Neural progenitor cell (in vitro differentiated cells): Measurements from ENCODE around the gene BMPR1A. TPM values are rescaled to one million over a fixed set of nuclear protein-coding genes. Genes with fewer than 3 reads are reported as not detected.

Experiments
- DNase-seq: peaks from one replicate; pipeline ENCODE4 v3.0.0-alpha.2; 2016; ENCODE audit warnings: low spot score
- H2AFZ ChIP-seq: fragments of 200-600 bp; sonication (generic); replicated peaks from 2 replicates; pipeline ENCODE4 v1.6.1; 2016; ENCODE audit warnings: antibody characterized with exemption
- H3F3A ChIP-seq: fragments of 200-600 bp; sonication (generic); 2 replicates; pipeline ENCODE4 v1.6.1; 2016; ENCODE audit warnings: antibody characterized with exemption, low read depth
- H3K27ac ChIP-seq: fragments of 200-600 bp; sonication (generic); 2 replicates; pipeline ENCODE4 v1.5.1; 2016; ENCODE audit warnings: mild to moderate bottlenecking
- H3K27me3 ChIP-seq: fragments of 200-600 bp; sonication (generic); 2 replicates; pipeline ENCODE4 v1.6.1; 2016; ENCODE audit warnings: mild to moderate bottlenecking, moderate library complexity
- H3K36me3 ChIP-seq: fragments of 200-600 bp; sonication (generic); 2 replicates; pipeline ENCODE4 v1.5.1; 2016
- H3K4me1 ChIP-seq: fragments of 200-600 bp; sonication (generic); 2 replicates; pipeline ENCODE4 v1.6.1; 2016; ENCODE audit warnings: mixed run types
- H3K4me2 ChIP-seq: fragments of 200-600 bp; sonication (generic); 2 replicates; pipeline ENCODE4 v1.6.1; 2016
- H3K4me3 ChIP-seq: fragments of 200-600 bp; sonication (generic); 2 replicates; pipeline ENCODE4 v1.5.1; 2016
- H3K79me2 ChIP-seq: fragments of 200-600 bp; sonication (generic); 2 replicates; pipeline ENCODE4 v1.6.1; 2016; ENCODE audit warnings: low read depth
- H3K9ac ChIP-seq: fragments of 200-600 bp; sonication (generic); 2 replicates; pipeline ENCODE4 v1.6.1; 2016
- H3K9me3 ChIP-seq: fragments of 200-600 bp; sonication (generic); 2 replicates; pipeline ENCODE4 v1.5.1; 2016; ENCODE audit warnings: low read depth
- H4K20me1 ChIP-seq: fragments of 200-600 bp; sonication (generic); 2 replicates; pipeline ENCODE4 v1.6.1; 2016; ENCODE audit warnings: low read depth
- H3K27ac Mint-ChIP-seq: 3 replicates; pipeline ENCODE4 v1.8.0; 2021; ENCODE audit warnings: mixed read lengths
- H3K27me3 Mint-ChIP-seq: 2 replicates; pipeline ENCODE4 v1.8.0; 2022; ENCODE audit warnings: low read depth, mild to moderate bottlenecking, inconsistent platforms, moderate library complexity, mixed read lengths; ENCODE audit not compliant: insufficient read depth
- H3K36me3 Mint-ChIP-seq: 3 replicates; pipeline ENCODE4 v1.8.0; 2021; ENCODE audit warnings: mixed read lengths
- H3K4me1 Mint-ChIP-seq: 3 replicates; pipeline ENCODE4 v1.8.0; 2021; ENCODE audit warnings: mixed read lengths
- H3K4me3 Mint-ChIP-seq: 3 replicates; pipeline ENCODE4 v1.8.0; 2021; ENCODE audit warnings: mild to moderate bottlenecking, moderate library complexity, mixed read lengths
- H3K9me3 Mint-ChIP-seq: 3 replicates; pipeline ENCODE4 v1.8.0; 2020; ENCODE audit warnings: mixed read lengths
- CTCF ChIP-seq: fragments of 200-600 bp; sonication (generic); IDR thresholded peaks from 2 replicates; pipeline ENCODE4 v1.5.1; 2017; ENCODE audit warnings: antibody characterized with exemption, mild to moderate bottlenecking
- EZH2 ChIP-seq: fragments of 200-600 bp; sonication (generic); IDR thresholded peaks from 2 replicates; pipeline ENCODE4 v1.6.1; 2017; ENCODE audit warnings: antibody characterized with exemption, mild to moderate bottlenecking, moderate library complexity
- EZH2phosphoT487 ChIP-seq: fragments of 200-600 bp; sonication (generic); IDR thresholded peaks from 2 replicates; pipeline ENCODE4 v1.6.1; 2017; ENCODE audit warnings: antibody characterized with exemption
- total RNA-seq: library from RNA; depleted of rRNA; stranded (reverse); fragments of >200 nt; gene quantifications from 2 replicates; pipeline ENCODE4 v1.2.3, GENCODE V29; 2015; ENCODE audit warnings: low replicate concordance

The BMPR1A gene
- total RNA-seq, 1 donor from 2014 or later: 76.2 TPM

- no peak overlapping the region for H2AFZ ChIP-seq
- no peaks in the 10 kb centered on the region for H3K9me3 Mint-ChIP-seq
- H3K9ac ChIP-seq: no peak overlapping the region
- H3K9me3 ChIP-seq: no peaks in the 10 kb centered on the region
- TF ChIP-seq CTCF: no peak
- TF ChIP-seq EZH2phosphoT487: no peak
- H3K4me3 Mint-ChIP-seq: no peak overlapping the region
- H3K79me2 ChIP-seq: peaks cover 52% of the 10 kb centered on the region
- H3K27ac Mint-ChIP-seq: peak overlapping the region; percentile 8
- DNase-seq: no peak
- no peak overlapping the region for H3K4me3 ChIP-seq
- H3K4me1 Mint-ChIP-seq: peaks cover 53% of the 10 kb centered on the region
- peaks cover 27% of the 10 kb centered on the region for H3F3A ChIP-seq
- peaks cover 2% of the 10 kb centered on the region for H3K36me3 ChIP-seq
- no peaks in the 10 kb centered on the region for H3K27me3 ChIP-seq
- peaks cover 2% of the 10 kb centered on the region for H3K27me3 Mint-ChIP-seq
- no peak overlapping the region for H3K27ac ChIP-seq
- H3K4me2 ChIP-seq: no peak overlapping the region
- peaks cover 68% of the 10 kb centered on the region for H4K20me1 ChIP-seq
- H3K36me3 Mint-ChIP-seq: peaks cover 9% of the 10 kb centered on the region
- H3K4me1 ChIP-seq: peaks cover 20% of the 10 kb centered on the region
Measured at GRCh38 chr10:86870679-86871078, 114.3 kb downstream of the BMPR1A start.

GRCh38 chr10:86871563-86872183, 115.3 kb downstream of the BMPR1A start:
- H3K27ac ChIP-seq: no peak overlapping the region
- no peak overlapping the region for H2AFZ ChIP-seq
- H3K27me3 Mint-ChIP-seq: peaks cover 2% of the 10 kb centered on the region
- peaks cover 7% of the 10 kb centered on the region for H3K36me3 ChIP-seq
- peaks cover 9% of the 10 kb centered on the region for H3K36me3 Mint-ChIP-seq
- peak; percentile 10 for DNase-seq
- H3K27ac Mint-ChIP-seq: peak overlapping the region; percentile 7
- peaks cover 15% of the 10 kb centered on the region for H3K4me1 ChIP-seq
- no peak overlapping the region for H3K4me3 ChIP-seq
- peaks cover 22% of the 10 kb centered on the region for H3F3A ChIP-seq
- H3K4me3 Mint-ChIP-seq: no peak overlapping the region
- no peaks in the 10 kb centered on the region for H3K9me3 ChIP-seq
- H3K9ac ChIP-seq: no peak overlapping the region
- TF ChIP-seq EZH2: no peak
- no peak for TF ChIP-seq EZH2phosphoT487
- no peak for TF ChIP-seq CTCF
- no peaks in the 10 kb centered on the region for H3K27me3 ChIP-seq
- H3K4me1 Mint-ChIP-seq: peaks cover 47% of the 10 kb centered on the region
- peaks cover 52% of the 10 kb centered on the region for H3K79me2 ChIP-seq
- peaks cover 63% of the 10 kb centered on the region for H4K20me1 ChIP-seq
- H3K9me3 Mint-ChIP-seq: no peaks in the 10 kb centered on the region
- H3K4me2 ChIP-seq: no peak overlapping the region

GRCh38 chr10:86872757-86873156, 116.3 kb downstream of the BMPR1A start:
- H3K9ac ChIP-seq: no peak overlapping the region
- H3K79me2 ChIP-seq: peaks cover 48% of the 10 kb centered on the region
- H3K4me3 ChIP-seq: no peak overlapping the region
- peaks cover 7% of the 10 kb centered on the region for H3K36me3 ChIP-seq
- no peaks in the 10 kb centered on the region for H3K27me3 ChIP-seq
- H3K9me3 Mint-ChIP-seq: no peaks in the 10 kb centered on the region
- H3K4me3 Mint-ChIP-seq: no peak overlapping the region
- peak overlapping the region; percentile 90 for H3K27ac Mint-ChIP-seq
- H4K20me1 ChIP-seq: peaks cover 52% of the 10 kb centered on the region
- H3K9me3 ChIP-seq: no peaks in the 10 kb centered on the region
- no peak overlapping the region for H2AFZ ChIP-seq
- TF ChIP-seq EZH2 (no peak), CTCF (no peak), EZH2phosphoT487 (no peak)
- peaks cover 2% of the 10 kb centered on the region for H3K27me3 Mint-ChIP-seq
- peaks cover 13% of the 10 kb centered on the region for H3F3A ChIP-seq
- H3K4me1 Mint-ChIP-seq: peaks cover 38% of the 10 kb centered on the region
- peak; percentile 17 for DNase-seq
- no peak overlapping the region for H3K4me2 ChIP-seq
- H3K27ac ChIP-seq: no peak overlapping the region
- H3K4me1 ChIP-seq: peaks cover 12% of the 10 kb centered on the region
- peaks cover 11% of the 10 kb centered on the region for H3K36me3 Mint-ChIP-seq
